Lower leg skin (tissue), 3 donors: Measurements from ENCODE around the gene EVI5.

Experiments used
- POLR2A ChIP-seq, 2 donors: fragments of 450-650 bp; IDR thresholded peaks; one replicate each; pipeline ENCODE4 v1.6.1; 2016 to 2017; ENCODE audit warnings: antibody characterized with exemption in 2 of 2, mild to moderate bottlenecking in 1 of 2, moderate library complexity in 1 of 2
- TF ChIP-seq, protein P1 (sequence below), 3 donors: fragments of 450-650 bp; IDR thresholded peaks; one replicate each; pipeline ENCODE4 v1.5.1; 2016; ENCODE audit warnings: antibody characterized with exemption in 3 of 3, mild to moderate bottlenecking in 3 of 3, moderate library complexity in 2 of 3

GRCh38 chr1:92728697-92729096 is 56.2 kb downstream of the EVI5 start:
- TF ChIP-seq, protein P1, sequence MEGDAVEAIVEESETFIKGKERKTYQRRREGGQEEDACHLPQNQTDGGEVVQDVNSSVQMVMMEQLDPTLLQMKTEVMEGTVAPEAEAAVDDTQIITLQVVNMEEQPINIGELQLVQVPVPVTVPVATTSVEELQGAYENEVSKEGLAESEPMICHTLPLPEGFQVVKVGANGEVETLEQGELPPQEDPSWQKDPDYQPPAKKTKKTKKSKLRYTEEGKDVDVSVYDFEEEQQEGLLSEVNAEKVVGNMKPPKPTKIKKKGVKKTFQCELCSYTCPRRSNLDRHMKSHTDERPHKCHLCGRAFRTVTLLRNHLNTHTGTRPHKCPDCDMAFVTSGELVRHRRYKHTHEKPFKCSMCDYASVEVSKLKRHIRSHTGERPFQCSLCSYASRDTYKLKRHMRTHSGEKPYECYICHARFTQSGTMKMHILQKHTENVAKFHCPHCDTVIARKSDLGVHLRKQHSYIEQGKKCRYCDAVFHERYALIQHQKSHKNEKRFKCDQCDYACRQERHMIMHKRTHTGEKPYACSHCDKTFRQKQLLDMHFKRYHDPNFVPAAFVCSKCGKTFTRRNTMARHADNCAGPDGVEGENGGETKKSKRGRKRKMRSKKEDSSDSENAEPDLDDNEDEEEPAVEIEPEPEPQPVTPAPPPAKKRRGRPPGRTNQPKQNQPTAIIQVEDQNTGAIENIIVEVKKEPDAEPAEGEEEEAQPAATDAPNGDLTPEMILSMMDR (IDR thresholded peaks at IDR 0.05) = no peak
- no peak for TF ChIP-seq POLR2A (IDR thresholded peaks at IDR 0.05)
